Embryonic facial prominence (tissue), 1 donor: ENCODE measurements around the gene C14orf93.
"Not testable (repeated sequence)": the region's sequence is repeated elsewhere in the genome, so short reads cannot be mapped to it uniquely, and the experiment has no call there.

Experiments used
- DNase-seq: peaks from one replicate; pipeline ENCODE4 v3.0.0-alpha.2; 2016; ENCODE audit errors: extremely low spot score

Gene C14orf93

GRCh38 chr14:23021434-23021833 is 11.5 kb upstream of the C14orf93 start:
- DNase-seq, result no peak

GRCh38 chr14:23020143-23021128 is 10.5 kb upstream of the C14orf93 start:
- DNase-seq, result no peak

DNA sequence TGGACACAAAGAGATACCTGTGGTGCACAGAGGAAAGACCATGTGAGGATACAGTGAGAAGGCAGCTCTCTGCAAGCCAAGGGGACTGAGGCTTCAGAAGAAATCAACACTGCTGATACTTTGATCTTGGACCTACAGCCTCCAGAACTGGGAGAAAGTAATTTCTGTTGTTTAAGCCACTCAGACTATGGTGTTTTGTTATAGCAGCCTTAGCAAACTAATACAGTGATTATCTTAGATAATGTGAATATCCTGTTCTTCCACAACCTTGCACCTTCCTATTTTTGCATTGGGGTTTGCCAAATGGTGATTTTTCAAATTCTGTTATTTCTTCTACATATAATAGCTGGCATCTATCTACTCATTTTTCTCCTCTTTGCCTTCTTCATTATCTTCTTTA is 8.2 kb upstream of the C14orf93 start:
- no peak for DNase-seq

DNA sequence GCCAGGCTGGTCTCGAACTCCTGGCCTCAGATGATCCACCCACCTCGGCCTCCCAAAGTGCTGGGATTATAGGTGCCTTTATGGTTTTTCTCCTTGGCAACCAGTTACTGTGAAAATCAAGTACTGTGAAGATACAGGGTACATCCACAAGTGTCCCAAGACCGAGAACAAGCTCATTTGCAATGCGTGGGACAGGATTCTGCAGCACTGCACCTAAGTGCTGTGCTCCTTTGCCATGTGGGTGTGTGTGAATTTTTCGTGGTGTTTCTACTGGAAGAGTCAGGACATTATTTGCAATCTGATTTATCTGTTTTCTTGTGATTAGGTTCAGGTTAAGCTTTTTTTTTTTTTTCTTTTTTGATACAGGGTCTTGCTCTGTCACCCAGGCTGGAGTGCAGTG is 7.1 kb upstream of the C14orf93 start:
- no peak for DNase-seq

DNA sequence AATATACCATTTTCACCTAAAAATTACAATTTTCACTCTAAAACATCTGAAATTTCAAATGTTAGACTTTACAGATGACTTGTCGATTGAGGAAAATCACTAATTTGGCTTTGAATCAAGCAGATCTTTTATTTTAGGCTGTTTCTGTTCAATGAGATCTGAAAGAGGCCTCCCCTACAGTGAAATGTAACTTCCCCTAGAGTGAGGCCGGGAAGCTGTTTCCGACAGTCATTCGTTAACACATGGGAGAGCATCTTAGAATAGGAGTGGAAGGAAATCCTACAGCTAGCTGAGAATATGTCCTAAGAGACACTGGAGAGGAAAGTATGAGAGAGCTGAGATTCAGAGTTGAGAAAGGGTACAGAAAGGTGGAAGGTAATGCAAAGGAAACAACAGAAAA is 5.7 kb upstream of the C14orf93 start:
- DNase-seq, result no peak

DNA sequence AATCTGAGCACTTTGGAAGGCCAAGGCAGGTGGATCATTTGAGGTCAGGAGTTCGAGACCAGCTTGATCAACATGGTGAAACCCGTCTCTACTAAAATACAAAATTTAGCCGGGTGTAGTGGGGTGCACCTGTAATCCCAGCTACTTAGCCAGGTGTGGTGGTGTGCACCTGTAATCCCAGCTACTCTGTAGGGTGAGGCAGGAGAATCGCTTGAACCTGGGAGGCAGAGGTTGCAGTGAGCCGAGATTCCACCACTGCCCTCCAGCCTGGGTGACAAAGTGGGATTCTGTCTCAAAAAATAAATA is 3.8 kb upstream of the C14orf93 start:
- DNase-seq, result not testable (repeated sequence)

DNA sequence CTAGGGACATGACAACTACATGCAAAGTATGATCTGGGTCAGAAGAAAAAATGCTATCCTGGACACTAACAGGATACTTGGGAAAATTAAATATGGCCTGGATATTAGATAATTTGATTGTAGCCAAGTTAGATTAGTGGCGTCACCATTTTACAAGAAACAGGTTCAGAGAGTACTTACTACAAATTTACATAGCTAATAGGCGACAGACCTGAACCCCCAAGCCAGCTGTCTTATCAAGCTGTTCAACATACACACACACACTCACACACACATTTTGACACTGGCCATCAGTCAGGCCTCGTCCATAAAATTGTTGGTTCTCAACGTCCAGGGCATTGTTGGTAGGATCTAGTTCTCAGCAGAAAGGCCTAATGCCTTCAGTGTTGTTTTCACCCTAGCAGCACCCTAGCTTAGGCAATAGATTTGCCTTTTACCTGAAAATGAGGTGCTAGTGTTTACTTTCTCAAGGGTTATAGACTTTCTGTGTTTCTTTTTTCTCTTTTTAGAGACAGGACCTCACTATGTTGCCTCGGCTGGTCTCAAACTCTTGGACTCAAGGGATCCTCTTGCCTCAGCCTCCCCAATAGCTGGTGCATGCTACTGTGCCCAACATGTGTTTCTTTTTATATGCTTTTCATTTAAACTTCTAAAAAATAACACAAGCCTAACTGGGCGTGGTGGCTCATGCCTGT is 3.3 kb upstream of the C14orf93 start:
- DNase-seq, result no peak

- no peak for DNase-seq
Measured at GRCh38 chr14:23009483-23009938, 432 bp downstream of the C14orf93 start.

DNA sequence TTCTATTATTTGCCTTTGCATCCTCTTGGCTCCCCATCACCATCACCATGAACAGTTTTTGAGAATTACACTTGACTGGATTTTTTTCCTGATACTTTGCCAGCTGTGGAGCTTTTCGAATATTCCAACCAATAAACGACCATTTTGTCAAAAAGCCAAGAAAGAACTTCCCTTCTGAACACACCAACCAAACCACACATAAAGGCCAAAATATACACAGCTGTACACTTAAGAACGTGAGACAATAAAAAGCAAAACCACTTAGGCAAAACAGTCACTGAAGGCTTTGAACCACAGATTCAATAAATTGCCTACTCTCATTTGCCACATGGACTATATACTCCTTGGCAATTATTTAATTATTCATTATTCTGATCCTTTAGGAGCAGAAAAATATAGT is 1.1 kb downstream of the C14orf93 start:
- no peak for DNase-seq

- peak; percentile 97 for DNase-seq
Measured at GRCh38 chr14:23006544-23007419, 3.2 kb downstream of the C14orf93 start.

DNA sequence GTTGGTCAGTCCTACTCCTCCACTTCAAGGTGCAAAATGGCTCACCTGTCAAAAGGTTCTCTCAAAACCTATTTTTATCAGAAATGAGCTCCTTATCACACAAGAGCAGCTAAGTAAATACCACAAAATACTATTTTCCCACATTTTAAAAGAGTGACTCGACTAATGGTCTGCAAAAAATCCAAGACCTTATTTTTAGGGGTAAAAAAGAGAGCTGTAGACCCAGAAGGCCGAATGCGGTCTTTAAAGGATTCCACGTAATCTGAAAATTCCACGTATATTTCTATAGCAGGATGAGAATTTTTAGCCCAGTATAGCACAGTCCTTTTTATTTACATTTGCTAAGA is 3.8 kb downstream of the C14orf93 start:
- DNase-seq, result no peak

DNA sequence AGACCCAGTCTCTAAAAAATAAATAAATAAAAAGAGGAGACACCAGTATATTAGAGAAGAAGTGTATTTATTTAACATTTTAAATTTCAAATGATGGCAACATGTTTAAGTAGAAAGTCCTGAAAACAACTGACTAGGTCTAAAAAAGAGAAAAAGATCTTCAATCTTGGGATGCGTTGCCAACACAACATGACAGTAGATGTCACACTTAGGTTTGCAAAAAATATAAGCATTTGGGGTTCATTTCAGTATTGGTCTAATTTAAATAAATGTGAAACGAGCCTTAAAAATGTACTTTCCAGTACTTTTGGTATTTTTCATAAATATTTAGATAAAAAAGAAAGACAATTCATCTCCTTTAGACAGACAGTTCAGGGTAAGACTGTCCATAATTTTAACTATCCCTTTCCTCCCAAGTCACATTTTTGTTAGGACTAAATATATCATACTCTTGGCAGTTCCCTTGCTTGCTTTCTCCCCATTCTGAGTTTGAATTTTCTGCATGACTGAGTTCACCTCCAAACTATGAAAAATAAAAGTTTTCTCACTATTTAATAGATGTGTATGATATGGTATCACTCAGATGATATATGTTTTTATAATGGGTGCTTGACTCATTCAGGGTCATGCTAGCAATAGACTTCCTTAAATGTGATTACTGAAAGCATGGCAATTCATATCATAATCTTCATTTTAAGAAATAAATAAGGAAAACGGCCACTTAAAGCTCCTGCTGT is 4.3 kb downstream of the C14orf93 start:
- no peak for DNase-seq

DNA sequence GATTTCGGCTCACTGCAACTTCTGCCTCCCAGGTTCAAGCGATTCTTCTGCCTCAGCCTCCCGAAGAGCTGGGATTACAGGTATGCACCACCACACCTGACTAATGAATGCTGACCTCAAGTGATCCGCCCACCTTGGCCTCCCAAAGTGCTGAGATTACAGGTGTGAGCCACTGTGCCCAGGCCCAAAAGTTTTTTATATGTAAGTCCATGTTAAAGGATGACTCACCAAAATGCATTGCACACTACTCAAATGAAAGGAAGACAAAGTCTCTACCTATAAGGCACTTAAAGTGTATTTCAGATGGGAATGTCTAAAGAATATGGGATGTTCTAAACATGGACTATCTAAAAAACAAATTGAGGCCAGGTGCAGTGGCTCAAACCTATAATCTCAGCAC is 5.7 kb downstream of the C14orf93 start:
- not testable (repeated sequence) for DNase-seq

- no peak for DNase-seq
Measured at GRCh38 chr14:23002592-23002991, 7.4 kb downstream of the C14orf93 start.

DNA sequence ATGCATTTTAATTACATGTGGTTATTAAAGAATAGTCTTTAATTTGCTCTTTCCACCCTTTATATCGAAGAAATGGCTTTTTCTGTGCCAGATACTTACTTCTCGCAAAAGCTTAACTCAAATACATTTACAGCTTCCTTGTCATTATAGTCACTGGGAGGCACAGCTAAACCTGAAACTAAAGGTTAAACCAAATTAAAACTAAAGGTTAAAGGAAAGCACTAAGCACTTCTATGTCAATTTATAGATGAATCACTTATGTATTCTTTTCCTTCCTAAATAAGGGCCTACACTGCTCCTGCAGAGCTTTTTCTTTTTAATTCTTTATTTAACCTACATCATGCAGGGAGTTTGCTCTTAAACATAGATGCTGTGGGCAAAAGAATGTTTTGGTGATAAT is 9.1 kb downstream of the C14orf93 start:
- no peak for DNase-seq

- DNase-seq, result no peak
Measured at GRCh38 chr14:22998329-22999012, 11.5 kb downstream of the C14orf93 start.

GRCh38 chr14:22997676-22998323 is 12.1 kb downstream of the C14orf93 start:
- DNase-seq, result no peak

DNA sequence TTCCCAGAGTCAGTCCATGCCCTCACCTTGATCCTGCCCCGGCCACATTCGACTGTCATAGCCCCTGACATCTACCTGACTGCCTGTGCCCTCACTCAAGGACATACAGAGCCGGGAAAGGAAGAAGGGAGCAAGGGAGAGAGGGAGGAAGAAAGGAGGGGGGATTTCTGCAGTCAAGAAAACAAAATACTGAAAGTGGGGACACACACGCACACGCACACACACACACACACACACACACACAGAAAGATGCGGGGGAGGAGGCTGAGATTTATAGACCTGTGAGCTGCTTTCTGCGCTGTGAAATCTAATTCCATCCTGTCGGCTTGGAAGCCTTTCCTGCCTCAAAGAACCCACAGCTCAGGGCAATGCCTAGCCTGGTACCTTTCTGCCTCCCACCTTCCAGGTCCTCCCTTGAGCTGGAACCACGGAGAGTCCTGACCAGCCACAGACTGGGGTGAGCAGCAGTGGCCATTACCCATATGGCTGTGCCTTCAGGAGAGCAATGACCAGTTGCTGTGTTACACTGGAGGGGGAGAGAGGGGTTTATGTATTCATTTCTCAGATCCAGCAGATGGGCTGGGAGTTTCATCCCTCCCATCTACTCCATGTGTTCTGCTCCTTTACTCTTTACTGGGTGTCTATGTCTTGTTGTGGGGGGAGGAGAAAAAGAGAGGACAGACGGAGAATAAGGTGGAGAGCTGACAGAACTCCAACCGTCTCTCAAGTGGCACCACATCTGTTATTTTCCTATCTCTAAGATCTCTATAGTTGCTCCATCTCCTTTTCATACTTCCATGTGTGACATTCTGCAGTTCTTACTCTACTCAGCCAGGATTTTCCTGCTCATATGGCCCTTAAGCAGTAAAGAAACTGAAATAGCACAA is 12.9 kb downstream of the C14orf93 start:
- no peak for DNase-seq

DNA sequence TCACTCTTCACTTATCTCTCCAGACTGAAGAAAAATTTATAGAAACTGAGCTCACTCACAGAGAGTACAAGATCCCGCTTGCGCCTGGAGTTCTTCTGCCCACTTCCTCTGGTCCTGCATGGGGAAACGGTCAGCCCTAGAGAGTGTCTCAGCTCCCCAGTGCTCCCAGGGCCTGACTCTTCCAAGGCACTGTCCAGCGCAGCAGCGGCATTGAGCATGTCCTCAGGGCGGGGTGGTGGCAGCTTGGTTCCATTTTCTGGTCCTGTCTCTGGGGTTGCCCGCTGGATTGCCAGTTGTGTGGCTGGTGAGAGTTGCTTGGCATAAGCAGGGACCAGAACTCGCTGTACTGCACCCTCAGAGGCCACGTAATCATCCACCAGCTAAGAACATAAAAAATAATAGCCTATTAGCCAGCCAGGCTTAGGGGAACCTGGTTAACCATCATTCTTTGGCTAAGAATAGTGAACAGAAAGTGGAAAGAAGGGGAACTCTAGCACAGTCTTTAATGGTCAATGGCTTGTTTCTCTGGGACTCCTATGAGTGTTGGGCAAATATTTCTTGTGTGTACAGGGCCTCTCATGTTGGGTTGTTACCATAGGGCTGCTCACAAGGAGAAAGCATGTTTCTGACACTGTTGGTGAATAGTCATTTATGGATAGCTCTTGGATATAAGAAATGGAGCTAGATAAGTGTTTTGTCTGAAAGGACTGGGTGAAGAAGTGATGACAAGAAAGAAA is 13.9 kb downstream of the C14orf93 start:
- DNase-seq, result no peak
